ENCODE data around the gene ZNF621. TPM values are rescaled to one million over a fixed set of nuclear protein-coding genes. Genes with fewer than 3 reads are reported as not detected.

The ZNF621 gene
- total and polyA plus RNA-seq, 2 of the 8 experiments (the other 6 are each of a cell fraction or from before 2014, with no cell fraction given) = 10.9 to 15.4 TPM

DNA sequence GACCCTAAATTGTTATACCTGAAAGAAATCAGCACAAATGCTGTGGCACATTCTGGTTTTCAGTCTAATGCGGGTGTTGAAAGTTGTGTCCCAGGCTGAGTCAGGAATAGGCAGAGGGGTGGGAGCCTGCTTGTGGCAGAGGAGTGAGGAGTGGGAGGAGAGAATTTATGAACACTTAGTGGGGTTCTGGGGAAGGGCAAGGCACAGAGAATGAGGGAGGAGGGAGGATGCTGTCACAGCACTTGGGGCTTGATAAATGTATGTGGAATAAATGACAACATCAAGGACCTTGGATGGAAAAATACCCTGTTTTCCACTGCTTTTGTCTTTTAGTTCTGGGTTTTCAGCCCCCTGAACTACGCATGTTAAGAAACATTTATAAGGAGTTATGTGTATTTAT, 49.3 kb downstream of the ZNF621 start:
- Histone ChIP-seq H2BK20ac (ENCODE audit: low read length) (no peak overlapping the region), H3K56ac (replicated peaks; ENCODE audit: insufficient read length, low read depth, low read length) (no peak overlapping the region), H3K27ac (ENCODE audit: low read depth, low read length) (no peak overlapping the region), H3K27me3 (replicated peaks in 1 of 4; ENCODE audit: control insufficient read depth in 3 of 4, extremely low read depth in 1 of 4, insufficient read depth in 3 of 4, low read length in 3 of 4) (no peaks in the 10 kb centered on the region), H2AK5ac (ENCODE audit: low read depth, low read length) (no peak overlapping the region), H3K36me3 (ENCODE audit: control insufficient read depth in 2 of 4, insufficient read depth in 4 of 4, low read length in 3 of 4) (no peaks in the 10 kb centered on the region; a peak in 1 of 8 replicates), H4K20me1 (replicated peaks in 1 of 2; ENCODE audit: control insufficient read depth in 1 of 2, insufficient read depth in 2 of 2, low read length in 2 of 2) (no peaks in the 10 kb centered on the region), H2BK5ac (ENCODE audit: low read depth, low read length) (no peak overlapping the region), H2BK120ac (replicated peaks; ENCODE audit: low read depth, low read length) (no peak overlapping the region), H3K23ac (ENCODE audit: insufficient read length) (no peak overlapping the region), H4K91ac (replicated peaks; ENCODE audit: insufficient read length, low read length) (no peak overlapping the region), H3K79me1 (ENCODE audit: low read depth, low read length) (no peaks in the 10 kb centered on the region), H3K23me2 (ENCODE audit: low read depth, low read length) (peaks cover 2% of the 10 kb centered on the region; the same call in 1 of the 2 replicates), H3K79me2 (ENCODE audit: control insufficient read depth in 1 of 2, insufficient read depth in 2 of 2, low read length in 2 of 2) (no peaks in the 10 kb centered on the region), H3K18ac (ENCODE audit: extremely low read depth, low read length) (no peak overlapping the region), H4K8ac (ENCODE audit: extremely low read depth, insufficient read depth, low read length) (no peak overlapping the region), H3K4ac (replicated peaks; ENCODE audit: insufficient read length, low read depth, low read length) (no peak overlapping the region), H2AFZ (ENCODE audit: low read length) (no peak overlapping the region), H2BK12ac (ENCODE audit: low read depth, low read length) (no peak overlapping the region), H3K9me3 (ENCODE audit: insufficient read depth in 2 of 2, low read depth in 1 of 2, low read length in 1 of 2) (peaks cover 0 to under 1% of the 10 kb centered on the region in 2 experiments; a peak in 1 of 4 replicates), H2BK15ac (ENCODE audit: low read length) (no peak overlapping the region), H3K14ac (ENCODE audit: insufficient read length) (no peak overlapping the region), H3K4me2 (ENCODE audit: insufficient read depth in 1 of 2, low read depth in 2 of 2, low read length in 2 of 2) (no peak overlapping the region), H3K4me3 (ENCODE audit: extremely low read depth in 1 of 4, insufficient read depth in 2 of 4, low read depth in 3 of 4, low read length in 4 of 4) (no peak overlapping the region), H4K5ac (ENCODE audit: insufficient read length, low read depth, low read length) (no peak overlapping the region), H3K9ac (replicated peaks in 1 of 4; ENCODE audit: extremely low read depth in 1 of 4, low read depth in 3 of 4, low read length in 3 of 4) (no peak overlapping the region), H3K4me1 (replicated peaks in 1 of 4; ENCODE audit: control insufficient read depth in 3 of 4, insufficient read depth in 4 of 4, low read length in 3 of 4) (no peaks in the 10 kb centered on the region; a peak in 2 of 7 replicates)
- FAIRE-seq = no peak
- POLR2A ChIA-PET (ENCODE audit: partially characterized antibody) = no interaction called here
- TF ChIP-seq SIN3A (conservative IDR thresholded peaks at IDR 0.05 in 1 of 2, IDR thresholded peaks at IDR 0.05 in 1 of 2; ENCODE audit: low read depth in 1 of 2, low read length in 2 of 2) (no peak), USF2 (IDR thresholded peaks at IDR 0.05; ENCODE audit: low read length) (no peak), TAF7 (optimal IDR thresholded peaks at IDR 0.05; ENCODE audit: borderline replicate concordance, low read depth, low read length) (no peak)
- TF ChIP-seq, protein P1, sequence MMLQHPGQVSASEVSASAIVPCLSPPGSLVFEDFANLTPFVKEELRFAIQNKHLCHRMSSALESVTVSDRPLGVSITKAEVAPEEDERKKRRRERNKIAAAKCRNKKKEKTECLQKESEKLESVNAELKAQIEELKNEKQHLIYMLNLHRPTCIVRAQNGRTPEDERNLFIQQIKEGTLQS (IDR thresholded peaks at IDR 0.05; ENCODE audit: insufficient read depth, low read depth, low read length) = no peak
- DNase-seq (ENCODE audit: low read depth in 1 of 2, low spot score in 2 of 2) = no peak
- 79% methylated on average over 2 of the region's 2 CpGs; no CpG with 5 or more reads in 1 of the 2 experiments for WGBS, 2 experiments (ENCODE audit: extremely low coverage in 1 of 2, insufficient coverage in 1 of 2, insufficient read length in 1 of 2, insufficient replicate concordance in 2 of 2, low coverage in 1 of 2, low lambda C conversion rate in 2 of 2, missing lambda C conversion rate in 1 of 2)
- CTCF ChIA-PET (ENCODE audit: partially characterized antibody) = interaction anchor here (1.1 kb wide), 1 partner anchor 10 kb away, joined by 4 read pairs; no protein-coding TSS in a partner anchor

Measured in H1 (cell line).